HG02840 (cell line): ENCODE data around the gene CLIC3.
"Not testable (repeated sequence)": the region's sequence is repeated elsewhere in the genome, so short reads cannot be mapped to it uniquely, and the experiment has no call there.

Experiments used
- ATAC-seq: cut with Tn5 transposase; IDR thresholded peaks from one replicate; pipeline ENCODE4 v1.9.1; 2021; ENCODE audit warnings: mild to moderate bottlenecking, moderate library complexity, moderate number of reproducible peaks; ENCODE audit not compliant: unreplicated experiment, low FRiP score

CLIC3 gene

GRCh38 chr9:136996361-136997292 is at the start of gene CLIC3:
Gene CLIC3, minus strand, starts transcription at chr9:136996568. Its CDS starts 25 bp downstream, at chr9:136996543.
- ATAC-seq, result no peak

GRCh38 chr9:137045294-137046087 is 49.1 kb upstream of the CLIC3 start:
- ATAC-seq, result no peak

GRCh38 chr9:137044502-137045177 is 48.3 kb upstream of the CLIC3 start:
- no peak for ATAC-seq

GRCh38 chr9:137044037-137044436 is 47.7 kb upstream of the CLIC3 start:
- no peak for ATAC-seq

GRCh38 chr9:137042751-137043727 is 46.7 kb upstream of the CLIC3 start:
- ATAC-seq, result no peak

- no peak for ATAC-seq
Observed at GRCh38 chr9:137041124-137041523, 44.8 kb upstream of the CLIC3 start.

GRCh38 chr9:137040568-137040967 is 44.2 kb upstream of the CLIC3 start:
- no peak for ATAC-seq

GRCh38 chr9:137039611-137040366 is 43.4 kb upstream of the CLIC3 start:
- ATAC-seq, result no peak

GRCh38 chr9:137038916-137039315 is 42.5 kb upstream of the CLIC3 start:
- no peak for ATAC-seq

GRCh38 chr9:137037483-137037882 is 41.1 kb upstream of the CLIC3 start:
- ATAC-seq, result no peak

- no peak for ATAC-seq
Observed at GRCh38 chr9:137037035-137037434, 40.7 kb upstream of the CLIC3 start.

GRCh38 chr9:137035937-137036336 is 39.6 kb upstream of the CLIC3 start:
- no peak for ATAC-seq

GRCh38 chr9:137035507-137035834 is 39.1 kb upstream of the CLIC3 start:
- no peak for ATAC-seq

- ATAC-seq, result no peak
Observed at GRCh38 chr9:137034709-137035506, 38.5 kb upstream of the CLIC3 start.

- ATAC-seq, result no peak
Observed at GRCh38 chr9:137034039-137034708, 37.8 kb upstream of the CLIC3 start.

- ATAC-seq, result not testable (repeated sequence)
Observed at GRCh38 chr9:137033481-137033880, 37.1 kb upstream of the CLIC3 start.

- ATAC-seq, result no peak
Observed at GRCh38 chr9:137032858-137033257, 36.5 kb upstream of the CLIC3 start.
